GM12801 (cell line): Measurements from ENCODE around the gene SMURF2.

Experiments used
- CTCF ChIP-seq: IDR thresholded peaks from one replicate; pipeline ENCODE4 v1.5.1; 2011; ENCODE audit warnings: control low read depth; ENCODE audit not compliant: insufficient read length; ENCODE audit errors: extremely low read depth

SMURF2 gene

GRCh38 chr17:64615028-64615677 is 47.0 kb downstream of the SMURF2 start:
- TF ChIP-seq CTCF, result no peak

DNA sequence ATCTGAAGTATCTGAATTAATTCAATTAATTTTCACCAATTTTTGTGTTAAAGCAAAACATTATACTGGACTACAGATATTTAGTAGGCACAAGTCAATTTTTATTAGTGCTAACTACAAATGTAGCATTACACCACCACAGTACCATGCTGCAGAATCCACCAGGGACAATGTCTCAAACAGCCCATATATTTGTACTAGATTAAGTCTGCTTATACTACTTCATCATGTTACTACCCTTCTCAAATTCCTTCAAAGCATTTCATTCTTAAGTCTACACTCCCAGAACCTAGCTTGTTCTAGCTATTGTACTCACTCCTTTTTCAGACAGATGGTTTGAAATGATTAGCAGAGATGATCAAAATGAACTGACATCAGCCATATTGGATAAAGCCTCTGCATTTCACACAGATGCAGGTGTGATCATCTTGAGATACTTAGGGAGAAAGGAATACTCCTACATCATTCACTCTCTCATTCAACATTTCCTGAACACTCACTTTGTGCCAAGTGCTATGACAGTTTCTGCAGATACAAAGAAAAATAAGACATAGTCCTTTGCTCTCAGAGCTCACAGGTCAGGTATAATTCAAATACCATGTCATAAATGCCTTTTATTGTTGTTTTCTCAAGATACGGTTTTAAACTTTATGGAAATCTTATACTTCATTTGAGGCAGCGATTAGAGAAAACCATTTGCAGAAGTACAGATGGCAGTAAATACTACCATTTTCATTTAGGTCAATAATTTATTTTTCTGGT is 47.7 kb downstream of the SMURF2 start:
- TF ChIP-seq CTCF, result no peak

DNA sequence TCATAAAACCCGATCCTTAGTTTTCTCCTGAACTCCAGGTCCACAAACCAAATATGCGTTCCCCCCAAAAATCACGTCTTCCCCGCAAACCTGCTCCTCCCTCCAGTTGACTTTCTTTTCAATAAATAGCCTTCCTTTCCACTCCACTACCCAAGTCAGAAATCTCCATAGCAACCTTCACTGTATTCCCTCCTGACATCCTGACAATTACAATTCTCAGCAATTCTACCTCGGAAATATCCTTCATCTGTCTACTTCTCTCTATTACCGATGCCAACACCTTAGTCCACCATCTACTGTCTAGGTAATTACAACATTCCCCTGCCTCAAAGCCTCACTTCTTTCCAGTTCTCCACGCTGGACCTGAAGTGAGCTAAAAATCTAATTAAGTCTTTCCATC is 50.7 kb downstream of the SMURF2 start:
- no peak for TF ChIP-seq CTCF

GRCh38 chr17:64608571-64608981 is 53.5 kb downstream of the SMURF2 start:
- TF ChIP-seq CTCF, result no peak

- TF ChIP-seq CTCF, result no peak
These were observed 54.1 kb downstream of the SMURF2 start for GRCh38 chr17:64607862-64608565.

- no peak for TF ChIP-seq CTCF
These were observed 58.1 kb downstream of the SMURF2 start for GRCh38 chr17:64603987-64604386.

DNA sequence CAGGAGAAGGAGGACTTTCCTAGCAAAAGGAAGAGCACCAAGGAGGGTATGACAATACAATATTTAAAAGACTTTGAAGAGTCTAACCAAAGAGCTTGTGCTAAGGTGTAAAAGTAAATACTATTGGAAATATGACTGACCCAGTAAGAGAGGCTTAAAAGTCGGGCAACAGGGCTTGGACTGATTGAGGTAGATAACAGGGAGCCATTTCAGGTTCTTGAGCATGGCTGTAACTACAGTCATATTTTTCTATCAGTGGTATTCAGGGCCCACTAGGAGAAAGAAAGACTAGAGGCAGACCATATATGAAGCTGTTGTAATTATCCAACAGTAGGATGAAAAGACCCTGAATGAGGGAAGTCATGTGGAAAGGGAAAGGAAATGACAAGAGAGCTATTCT is 62.3 kb downstream of the SMURF2 start:
- TF ChIP-seq CTCF, result no peak
